WI38 (cell line): Measurements from ENCODE around the gene RHBDL1.

Source experiments
- H3K4me3 ChIP-seq: 2 replicates; pipeline ENCODE4 v1.5.1; 2011; ENCODE audit warnings: low read depth, mild to moderate bottlenecking, control low read depth, low read length
- CTCF ChIP-seq: IDR thresholded peaks from 2 replicates; pipeline ENCODE4 v1.5.1; 2012; ENCODE audit warnings: low read depth, mild to moderate bottlenecking, control low read depth, low read length

Gene RHBDL1

DNA sequence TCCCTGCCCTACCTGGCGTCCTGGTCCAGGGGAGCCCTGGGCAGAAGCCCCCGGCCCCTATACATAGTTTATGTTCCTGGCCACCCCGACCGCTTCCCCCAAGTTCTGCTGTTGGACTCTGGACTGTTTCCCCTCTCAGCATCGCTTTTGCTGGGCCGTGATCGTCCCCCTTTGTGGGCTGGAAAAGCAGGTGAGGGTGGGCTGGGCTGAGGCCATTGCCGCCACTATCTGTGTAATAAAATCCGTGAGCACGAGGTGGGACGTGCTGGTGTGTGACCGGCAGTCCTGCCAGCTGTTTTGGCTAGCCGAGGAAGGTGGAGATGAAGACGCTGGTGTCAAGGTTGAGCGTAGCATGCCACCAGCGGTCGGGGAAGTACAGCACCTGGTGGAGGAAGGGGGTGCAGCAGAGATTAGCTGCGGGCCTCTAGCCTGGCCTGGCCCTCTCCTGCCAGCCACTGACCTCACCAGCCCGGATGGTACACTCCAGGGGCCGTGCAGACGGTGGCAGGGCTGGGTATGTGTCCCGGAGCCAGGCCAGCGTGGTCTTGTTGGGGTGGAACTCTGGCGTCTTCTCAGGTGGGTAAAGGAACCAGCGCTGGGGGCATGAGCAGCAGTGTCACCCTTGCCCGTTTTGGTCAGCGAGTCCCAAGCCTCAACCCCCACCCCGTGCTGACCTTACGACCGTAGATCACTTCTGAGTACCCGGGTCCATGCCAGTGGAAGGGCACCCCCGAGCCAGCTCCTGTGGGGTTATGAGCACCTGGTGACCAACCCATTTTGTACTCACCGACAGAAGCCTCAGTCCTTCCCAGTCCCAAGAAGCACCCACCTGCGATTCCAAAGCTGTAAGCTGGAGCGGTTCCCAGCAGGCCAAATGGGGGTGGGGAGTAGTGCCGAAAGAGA, 7.3 kb downstream of the RHBDL1 start:
- TF ChIP-seq CTCF = no peak
- H3K4me3 ChIP-seq = no peak overlapping the region

- peak overlapping the region; percentile 54 for H3K4me3 ChIP-seq
- TF ChIP-seq CTCF = no peak
These were observed 8.1 kb downstream of the RHBDL1 start for GRCh38 chr16:683396-684070.

DNA sequence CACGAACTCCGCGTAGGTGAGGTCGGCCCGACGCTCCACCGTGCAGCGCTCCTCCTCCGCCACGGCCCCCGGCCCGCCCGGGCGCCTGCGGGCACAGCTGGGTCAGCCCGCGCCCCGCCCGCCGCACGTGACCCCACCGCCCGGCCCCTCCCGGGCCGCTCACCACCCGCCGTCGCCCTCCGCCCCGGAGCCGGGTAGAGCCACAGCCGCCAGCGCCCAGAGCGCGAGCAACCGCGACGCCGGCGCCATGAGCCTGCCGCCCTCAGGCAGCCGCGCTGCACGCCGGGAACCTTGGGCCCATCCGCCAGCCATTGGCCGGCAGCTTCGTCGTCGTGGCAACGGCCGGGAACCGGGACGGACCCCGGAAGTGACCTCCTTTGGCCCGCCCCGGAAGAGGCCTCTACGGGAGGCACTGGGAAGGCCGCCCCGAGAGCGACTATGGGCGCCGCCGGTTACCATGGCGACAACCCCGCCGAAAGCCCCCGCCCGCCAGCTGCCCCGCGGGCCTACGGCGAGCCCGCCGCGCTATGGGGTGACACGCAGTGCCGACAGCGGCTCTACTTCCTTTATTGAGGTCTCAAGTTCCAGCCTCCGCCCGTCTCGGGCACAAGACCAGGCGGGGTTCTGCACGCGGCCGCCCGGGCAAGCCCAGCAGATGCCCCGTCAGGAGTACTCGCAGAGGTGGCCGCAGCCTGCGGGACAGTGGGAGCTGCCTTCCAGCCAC, 8.8 kb downstream of the RHBDL1 start, which contains the start of gene JMJD8:
Gene JMJD8 (minus strand): TSS at position 264 of the 724 bp plus-strand sequence. CDS start 15 bp downstream, at position 249.
- no peak for TF ChIP-seq CTCF
- peak within 1 kb of the TSS; percentile 54 for H3K4me3 ChIP-seq

DNA sequence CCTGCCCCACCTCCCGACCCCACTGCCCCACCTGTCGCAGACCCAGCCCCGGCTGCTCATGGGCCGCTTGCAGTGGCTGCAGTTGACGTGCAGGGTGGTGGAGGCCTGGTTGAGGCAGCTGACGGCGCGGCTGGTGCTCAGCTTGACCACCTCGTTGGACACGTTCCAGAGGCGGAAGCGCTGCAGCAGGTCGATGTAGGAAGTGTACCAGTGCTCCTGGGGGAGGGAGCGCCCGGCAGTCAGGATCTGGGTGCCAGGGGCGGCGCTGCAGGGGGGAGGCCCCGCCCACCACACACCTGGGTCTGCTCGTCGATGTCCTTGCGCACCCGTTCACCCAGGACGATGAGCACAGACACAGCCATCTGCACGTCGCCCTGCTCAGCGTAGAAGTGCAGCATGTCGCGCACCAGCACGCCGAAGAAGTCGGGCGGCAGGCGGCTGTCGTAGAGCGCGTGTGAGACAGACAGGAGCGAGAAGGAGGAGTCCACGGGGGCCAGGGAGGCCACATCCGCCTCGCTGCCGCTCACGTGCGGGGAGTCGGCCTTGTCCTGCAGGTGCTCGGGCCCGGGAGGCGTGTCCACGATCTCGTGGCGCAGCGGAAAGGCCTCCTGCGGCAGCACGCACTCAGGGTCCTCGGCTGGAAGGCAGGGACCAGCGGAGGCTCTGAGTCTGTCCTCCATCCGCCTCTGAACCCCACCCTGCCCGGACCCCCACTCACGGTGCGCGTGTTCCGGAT, 9.7 kb downstream of the RHBDL1 start:
- no peak overlapping the region for H3K4me3 ChIP-seq
- no peak for TF ChIP-seq CTCF

DNA sequence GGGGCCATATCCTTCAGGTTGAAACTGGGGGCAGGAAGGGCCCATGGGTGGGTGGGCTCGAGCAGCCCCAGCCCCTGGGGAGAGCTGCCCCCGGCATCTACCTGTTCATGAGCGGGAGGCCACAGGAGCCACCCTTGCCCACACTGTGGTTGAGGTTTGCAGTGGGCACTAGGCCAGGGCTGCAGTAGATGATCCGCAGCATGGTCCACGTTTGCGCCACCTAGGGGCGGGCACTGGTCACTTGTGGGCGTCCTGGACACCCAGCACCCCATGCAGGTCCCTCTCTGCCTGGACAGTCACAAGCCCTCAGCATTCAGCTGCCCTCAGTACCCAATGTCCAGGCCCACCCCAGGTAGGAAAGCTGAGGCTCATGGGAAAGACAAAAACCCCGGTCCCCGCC, 10.5 kb downstream of the RHBDL1 start:
- no peak overlapping the region for H3K4me3 ChIP-seq
- peak; percentile 29; the same call in 1 of the 2 replicates for TF ChIP-seq CTCF

GRCh38 chr16:686459-687260, 11.2 kb downstream of the RHBDL1 start:
- H3K4me3 ChIP-seq = no peak overlapping the region
- no peak for TF ChIP-seq CTCF
